ENCODE measurements around the gene USP46. TPM values are rescaled to one million over a fixed set of nuclear protein-coding genes. Genes with fewer than 3 reads are reported as not detected.

Gene USP46
- total and polyA plus RNA-seq, 2 of the 8 experiments (the other 6 are each of a cell fraction or from before 2014, with no cell fraction given): 10.6 to 62.4 TPM

DNA sequence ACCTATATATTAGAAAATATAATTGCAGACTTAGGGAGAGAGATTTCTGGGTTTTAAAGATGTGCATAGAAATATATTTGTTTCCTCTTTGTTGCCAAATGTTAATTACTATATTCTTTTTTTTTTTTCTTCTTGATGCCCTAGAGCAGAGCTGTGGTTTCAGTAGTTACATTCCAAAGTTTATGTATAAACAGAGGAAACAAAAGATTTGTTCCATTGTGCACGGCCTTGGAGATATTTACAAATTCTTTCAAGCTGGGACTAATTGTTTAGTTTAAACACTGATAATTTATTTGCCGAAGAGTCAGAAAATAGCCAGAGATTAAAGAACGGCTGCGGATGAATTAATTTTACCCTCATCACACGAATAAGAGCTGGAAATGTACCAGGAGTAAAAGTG lies 85.1 kb downstream of the USP46 start:
- no peak overlapping the region for H3K14ac ChIP-seq (ENCODE audit: insufficient read length)
- no peak for DNase-seq (ENCODE audit: low read depth in 1 of 2, low spot score in 2 of 2)
- H3K9me3 ChIP-seq (ENCODE audit: insufficient read depth in 2 of 2, low read depth in 1 of 2, low read length in 1 of 2): no peaks in the 10 kb centered on the region
- H2BK12ac ChIP-seq (ENCODE audit: low read depth, low read length): no peak overlapping the region
- 87% methylated on average over 5 of the region's 5 CpGs; no CpG with 5 or more reads in 1 of the 2 experiments for WGBS, 2 experiments (ENCODE audit: extremely low coverage in 1 of 2, insufficient coverage in 1 of 2, insufficient read length in 1 of 2, insufficient replicate concordance in 2 of 2, low coverage in 1 of 2, low lambda C conversion rate in 2 of 2, missing lambda C conversion rate in 1 of 2)
- H3K79me1 ChIP-seq (ENCODE audit: low read depth, low read length): no peaks in the 10 kb centered on the region
- CTCF ChIA-PET (ENCODE audit: partially characterized antibody): interaction anchor here (0.8 to 2.4 kb wide), 3 partner anchors 12 to 29 kb away, joined by 3 to 10 read pairs (median 8); no protein-coding TSS in a partner anchor
- H2BK15ac ChIP-seq (ENCODE audit: low read length): no peak overlapping the region
- no peak overlapping the region for H3K18ac ChIP-seq (ENCODE audit: extremely low read depth, low read length)
- FAIRE-seq: no peak
- H2AK5ac ChIP-seq (ENCODE audit: low read depth, low read length): no peak overlapping the region
- no peak overlapping the region for H2BK5ac ChIP-seq (ENCODE audit: low read depth, low read length)
- no peaks in the 10 kb centered on the region for H3K27me3 ChIP-seq (replicated peaks in 1 of 4; ENCODE audit: control insufficient read depth in 3 of 4, extremely low read depth in 1 of 4, insufficient read depth in 3 of 4, low read length in 3 of 4)
- no peak overlapping the region for H4K5ac ChIP-seq (ENCODE audit: insufficient read length, low read depth, low read length)
- POLR2A ChIA-PET (ENCODE audit: partially characterized antibody): no interaction called here
- no peak overlapping the region for H3K4ac ChIP-seq (replicated peaks; ENCODE audit: insufficient read length, low read depth, low read length)
- no peak overlapping the region for H2AFZ ChIP-seq (ENCODE audit: low read length)
- TF ChIP-seq GABPA (IDR thresholded peaks at IDR 0.05; ENCODE audit: borderline replicate concordance, insufficient read depth, low read length): no peak
- H3K4me2 ChIP-seq (ENCODE audit: insufficient read depth in 1 of 2, low read depth in 2 of 2, low read length in 2 of 2): no peak overlapping the region
- H3K23me2 ChIP-seq (ENCODE audit: low read depth, low read length): no peaks in the 10 kb centered on the region
- H4K20me1 ChIP-seq (replicated peaks in 1 of 2; ENCODE audit: control insufficient read depth in 1 of 2, insufficient read depth in 2 of 2, low read length in 2 of 2): no peaks in the 10 kb centered on the region
- H2BK20ac ChIP-seq (ENCODE audit: low read length): no peak overlapping the region
- no peak overlapping the region for H3K23ac ChIP-seq (ENCODE audit: insufficient read length)
- H3K4me1 ChIP-seq (replicated peaks in 1 of 4; ENCODE audit: control insufficient read depth in 3 of 4, insufficient read depth in 4 of 4, low read length in 3 of 4): peaks cover 0 to 2% (median under 1%) of the 10 kb centered on the region in 4 experiments; a peak in 2 of 7 replicates
- H3K36me3 ChIP-seq (ENCODE audit: control insufficient read depth in 2 of 4, insufficient read depth in 4 of 4, low read length in 3 of 4): no peaks in the 10 kb centered on the region
- no peak overlapping the region for H2BK120ac ChIP-seq (replicated peaks; ENCODE audit: low read depth, low read length)
- no peak overlapping the region for H4K91ac ChIP-seq (replicated peaks; ENCODE audit: insufficient read length, low read length)
- no peak overlapping the region for H4K8ac ChIP-seq (ENCODE audit: extremely low read depth, insufficient read depth, low read length)
- H3K27ac ChIP-seq (ENCODE audit: low read depth, low read length): no peak overlapping the region
- no peak overlapping the region for H3K9ac ChIP-seq (replicated peaks in 1 of 4; ENCODE audit: extremely low read depth in 1 of 4, low read depth in 3 of 4, low read length in 3 of 4)
- no peak overlapping the region for H3K4me3 ChIP-seq (ENCODE audit: extremely low read depth in 1 of 4, insufficient read depth in 2 of 4, low read depth in 3 of 4, low read length in 4 of 4)
- no peak overlapping the region for H3K56ac ChIP-seq (replicated peaks; ENCODE audit: insufficient read length, low read depth, low read length)
- H3K79me2 ChIP-seq (ENCODE audit: control insufficient read depth in 1 of 2, insufficient read depth in 2 of 2, low read length in 2 of 2): no peaks in the 10 kb centered on the region
